NCI-H128 (cell line): Measurements from ENCODE around the gene PLXNA4.

ENCODE experiments used
- DNase-seq: peaks from one replicate; lab custom pipeline; 2025; ENCODE audit not compliant: unreplicated experiment; lab: John Stamatoyannopoulos, UW

The PLXNA4 gene

GRCh38 chr7:132125872-132126595 is 450.2 kb downstream of the PLXNA4 start:
- DNase-seq = no peak

GRCh38 chr7:132125096-132125495 is 451.2 kb downstream of the PLXNA4 start:
- no peak for DNase-seq

- DNase-seq = no peak
Observed at GRCh38 chr7:132124575-132124974, 451.7 kb downstream of the PLXNA4 start.

GRCh38 chr7:132123773-132124172 is 452.5 kb downstream of the PLXNA4 start:
- DNase-seq = no peak

DNA sequence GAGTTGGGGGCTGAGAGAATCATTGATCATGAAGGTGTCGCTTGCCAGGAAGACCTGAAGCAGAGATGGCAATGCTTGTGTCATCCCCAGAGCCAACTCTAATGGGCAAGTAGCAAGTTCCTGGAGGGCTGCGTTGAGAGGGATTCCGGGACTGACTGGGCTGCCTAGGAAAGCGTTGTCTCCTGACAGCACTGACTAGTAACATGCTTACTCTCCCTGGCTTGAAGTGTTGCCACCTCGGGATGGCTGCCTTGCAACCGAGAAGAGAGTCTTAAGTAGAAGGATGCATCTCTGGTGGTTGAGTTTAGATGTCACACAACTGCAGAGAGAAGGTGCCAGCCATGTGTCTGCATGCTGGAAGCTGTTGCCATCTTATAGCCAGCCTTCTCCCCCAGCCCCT is 453.4 kb downstream of the PLXNA4 start:
- no peak for DNase-seq

DNA sequence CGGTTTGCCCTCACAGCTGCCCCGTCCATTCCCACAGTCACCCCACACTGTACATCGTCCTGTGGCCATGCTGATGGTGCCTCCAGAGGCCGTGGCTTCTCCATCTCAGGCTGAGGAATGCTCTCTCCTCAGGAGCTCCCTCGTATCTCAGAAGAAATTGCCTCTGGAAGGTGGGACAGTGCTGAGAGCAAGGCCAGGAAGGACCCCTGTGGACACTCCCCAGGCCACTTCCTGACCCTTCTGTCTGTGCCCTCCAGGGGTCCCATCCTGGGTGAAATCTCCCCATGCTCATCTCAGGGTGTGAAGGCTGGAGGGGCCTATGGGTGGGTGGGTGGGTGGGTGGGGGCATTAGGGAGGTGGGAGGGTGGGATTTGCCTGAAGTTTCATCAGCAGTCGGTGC is 454.3 kb downstream of the PLXNA4 start:
- no peak for DNase-seq

DNA sequence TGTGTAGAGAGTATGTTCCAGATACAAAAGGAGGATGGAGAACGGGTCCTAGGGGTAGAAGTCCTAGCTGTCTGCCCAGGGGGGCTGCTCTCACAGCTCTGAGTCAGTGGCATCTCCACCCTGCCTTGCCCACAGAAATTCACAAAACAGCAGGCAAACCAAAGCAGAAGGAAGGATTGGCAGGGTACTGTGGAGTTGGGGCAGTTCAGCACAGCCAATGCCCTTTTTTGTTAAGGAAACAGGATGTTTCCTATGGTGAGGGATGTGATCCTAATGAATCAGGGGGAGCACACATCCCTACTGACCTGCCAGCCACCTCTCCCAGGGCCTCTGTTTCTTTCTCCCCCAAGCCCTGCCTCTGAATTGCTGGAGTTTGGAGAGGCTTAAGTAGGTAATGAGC is 457.6 kb downstream of the PLXNA4 start:
- no peak for DNase-seq

GRCh38 chr7:132117636-132118035 is 458.6 kb downstream of the PLXNA4 start:
- DNase-seq = no peak

- DNase-seq = no peak
Observed at GRCh38 chr7:132117181-132117580, 459.1 kb downstream of the PLXNA4 start.

GRCh38 chr7:132116369-132116768 is 459.9 kb downstream of the PLXNA4 start:
- no peak for DNase-seq

DNA sequence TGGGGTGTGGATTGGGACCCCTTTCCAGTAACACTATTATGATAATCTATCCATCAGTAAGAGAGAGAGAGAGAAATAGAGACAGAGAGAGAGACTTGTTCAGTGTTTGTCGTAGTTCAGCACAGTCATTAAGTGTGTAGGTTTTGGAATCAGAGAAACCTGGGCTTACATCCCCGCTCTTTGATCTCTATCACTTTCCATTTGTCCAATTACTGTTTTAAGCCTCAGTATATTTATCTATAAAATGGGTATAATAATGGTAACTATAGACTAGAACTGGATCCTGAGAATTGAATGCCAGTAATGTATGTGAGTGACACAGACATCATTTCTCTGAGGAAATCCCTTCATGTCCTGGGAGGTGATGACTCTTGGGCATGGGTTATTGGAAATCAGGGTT is 460.5 kb downstream of the PLXNA4 start:
- no peak for DNase-seq

- no peak for DNase-seq
Observed at GRCh38 chr7:132115028-132115427, 461.2 kb downstream of the PLXNA4 start.

DNA sequence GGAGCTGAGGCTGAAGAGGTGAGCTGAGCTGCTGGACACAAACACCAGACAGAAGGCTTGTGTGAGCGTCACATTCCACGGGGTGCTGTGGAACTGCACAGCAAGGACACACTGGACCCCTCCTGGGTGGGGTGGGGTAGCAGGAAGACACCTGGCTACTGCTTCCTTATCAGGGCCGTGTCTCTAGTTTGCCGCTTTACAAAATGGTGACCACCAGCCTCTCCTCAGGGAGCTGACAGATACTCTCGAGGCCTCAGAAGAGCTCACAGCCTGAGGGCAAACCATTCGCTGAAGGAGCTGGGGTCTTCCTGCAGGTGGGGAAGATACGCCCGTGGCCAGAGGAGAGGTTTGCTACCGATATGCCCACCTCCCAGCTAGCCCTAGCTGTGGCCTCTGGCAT is 461.9 kb downstream of the PLXNA4 start:
- no peak for DNase-seq

GRCh38 chr7:132113536-132114371 is 462.5 kb downstream of the PLXNA4 start:
- no peak for DNase-seq

- no peak for DNase-seq
Observed at GRCh38 chr7:132112657-132113056, 463.6 kb downstream of the PLXNA4 start.

GRCh38 chr7:132112106-132112505 is 464.2 kb downstream of the PLXNA4 start:
- no peak for DNase-seq

DNA sequence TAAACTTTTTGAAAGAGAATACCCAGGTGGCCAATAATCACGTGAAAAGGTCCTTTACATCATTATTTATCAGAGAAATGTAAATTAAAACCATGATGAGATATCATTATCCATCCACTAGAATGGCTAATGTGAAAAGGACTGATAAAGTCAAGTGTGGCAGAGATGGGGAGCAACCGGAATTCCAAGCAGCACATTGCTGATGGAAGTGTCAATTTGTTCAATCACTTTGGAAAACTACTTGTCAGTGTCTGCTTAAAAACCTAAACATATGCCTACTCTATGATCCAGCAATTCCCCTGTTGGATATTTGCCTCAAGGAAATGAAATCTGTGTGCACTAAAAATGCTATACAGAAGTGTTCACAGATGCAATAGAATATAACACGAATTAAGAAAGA is 465.6 kb downstream of the PLXNA4 start:
- no peak for DNase-seq

DNA sequence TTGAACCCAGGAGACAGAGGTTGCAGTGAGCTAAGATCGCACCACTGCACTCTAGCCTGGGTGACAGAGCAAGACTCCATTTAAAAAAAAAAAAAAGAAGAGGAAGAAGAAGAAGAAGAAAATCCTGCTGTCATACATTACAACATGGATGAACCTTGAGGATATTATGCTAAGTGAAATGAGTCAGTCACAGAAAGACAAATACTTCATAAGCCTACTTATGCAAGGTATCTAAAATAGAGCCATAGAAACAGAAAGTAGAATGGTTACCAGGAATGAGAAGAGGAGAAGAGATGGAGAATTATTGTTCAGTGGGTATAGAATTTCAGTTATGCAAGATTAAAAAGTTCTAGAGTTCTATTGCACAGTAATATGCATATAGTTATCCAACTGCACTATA is 466.5 kb downstream of the PLXNA4 start:
- no peak for DNase-seq

GRCh38 chr7:132108563-132108962 is 467.7 kb downstream of the PLXNA4 start:
- DNase-seq = no peak

GRCh38 chr7:132106491-132106890 is 469.8 kb downstream of the PLXNA4 start:
- DNase-seq = no peak

GRCh38 chr7:132105096-132105495 is 471.2 kb downstream of the PLXNA4 start:
- no peak for DNase-seq

GRCh38 chr7:132103718-132104117 is 472.6 kb downstream of the PLXNA4 start:
- no peak for DNase-seq
